Sigmoid colon (tissue), 7 donors: Measurements from ENCODE around the gene MORN1. TPM values are rescaled to one million over a fixed set of nuclear protein-coding genes. Genes with fewer than 3 reads are reported as not detected.

Experiments
- DNase-seq: peaks from one replicate; pipeline ENCODE4 v3.0.0-alpha.2; 2019
- H3K27ac ChIP-seq, 4 donors: fragments of 200-600 bp; sonication (generic); one replicate each; pipeline ENCODE4 v1.5.1; 2016 to 2019; ENCODE audit warnings: mild to moderate bottlenecking in 1 of 4
- H3K27me3 ChIP-seq, 3 donors: fragments of 200-600 bp; sonication (generic); one replicate each; pipeline ENCODE4 v1.5.1; 2019; ENCODE audit warnings: mild to moderate bottlenecking in 1 of 3
- H3K36me3 ChIP-seq, 4 donors: fragments of 200-600 bp; sonication (generic); one replicate each; pipeline ENCODE4 v1.5.1; 2016 to 2019
- H3K4me1 ChIP-seq, 4 donors: fragments of 200-600 bp; sonication (generic); one replicate each; pipeline ENCODE4 v1.5.1; 2017 to 2019
- H3K4me3 ChIP-seq, 4 donors: fragments of 200-600 bp; sonication (generic); one replicate each; pipeline ENCODE4 v1.5.1; 2017 to 2019; ENCODE audit warnings: mild to moderate bottlenecking in 2 of 4, moderate library complexity in 1 of 4
- H3K9me3 ChIP-seq, 4 donors: fragments of 200-600 bp in 3 of 4; sonication (generic) in 3 of 4; one replicate each; pipeline versions ENCODE4 v1.5.1 to v1.6.1; 2013 to 2019
- EP300 ChIP-seq, 4 donors: sonication (generic); formaldehyde crosslinking; IDR thresholded peaks; one replicate each; pipeline ENCODE4 v1.6.1; 2017; ENCODE audit warnings: antibody characterized with exemption in 4 of 4
- POLR2A ChIP-seq, 2 donors: fragments of 450-650 bp; IDR thresholded peaks; one replicate each; pipeline ENCODE4 v1.6.1; 2016; ENCODE audit warnings: antibody characterized with exemption in 2 of 2, mild to moderate bottlenecking in 2 of 2, moderate library complexity in 2 of 2
- POLR2AphosphoS5 ChIP-seq, 4 donors: sonication (generic); formaldehyde crosslinking; IDR thresholded peaks; one replicate each; pipeline ENCODE4 v1.6.1; 2017; ENCODE audit warnings: antibody characterized with exemption in 4 of 4
- WGBS, 2 donors: extraction: QIAGEN DNeasy Blood & Tissue Kit; methylation state at CpG; one replicate each; pipeline ENCODE4 v1.1.7; 2013; 5-methylcytosine and 5-hydroxymethylcytosine counted together
- intact Hi-C: fragments of 100-400 bp; cut with DNase I; formaldehyde crosslinking; loops from one replicate; pipeline ENCODE4 v1.15.1; 2023
- polyA plus RNA-seq, 3 donors: library from polyadenylated mRNA; stranded (reverse); fragments of 200-250 nt; gene quantifications; one replicate each; pipeline ENCODE4 v1.2.3, GENCODE V29; 2013
- total RNA-seq, 4 donors: library from RNA; depleted of rRNA; stranded (reverse); fragments of >200 nt; gene quantifications; one replicate each; pipeline ENCODE4 v1.1.0, GENCODE V29; 2016
- TF ChIP-seq, protein P1 (sequence below), 4 experiments: fragments of 450-650 bp in 3 of 4; fragments of 200-600 bp in 1 of 4; IDR thresholded peaks; one replicate each; pipeline ENCODE4 v1.5.1; 2016 to 2019; ENCODE audit warnings: antibody characterized with exemption in 4 of 4, mild to moderate bottlenecking in 3 of 4, moderate library complexity in 2 of 4
- donor health status: healthy with polysubstance abuse.
- donor health status: Bipolar disorder and iron deficiency.
- donor health status: healthy.

MORN1 gene
- total and polyA plus RNA-seq, 7 donors, result 2.4 to 9.1 (median 6.4) TPM

DNA sequence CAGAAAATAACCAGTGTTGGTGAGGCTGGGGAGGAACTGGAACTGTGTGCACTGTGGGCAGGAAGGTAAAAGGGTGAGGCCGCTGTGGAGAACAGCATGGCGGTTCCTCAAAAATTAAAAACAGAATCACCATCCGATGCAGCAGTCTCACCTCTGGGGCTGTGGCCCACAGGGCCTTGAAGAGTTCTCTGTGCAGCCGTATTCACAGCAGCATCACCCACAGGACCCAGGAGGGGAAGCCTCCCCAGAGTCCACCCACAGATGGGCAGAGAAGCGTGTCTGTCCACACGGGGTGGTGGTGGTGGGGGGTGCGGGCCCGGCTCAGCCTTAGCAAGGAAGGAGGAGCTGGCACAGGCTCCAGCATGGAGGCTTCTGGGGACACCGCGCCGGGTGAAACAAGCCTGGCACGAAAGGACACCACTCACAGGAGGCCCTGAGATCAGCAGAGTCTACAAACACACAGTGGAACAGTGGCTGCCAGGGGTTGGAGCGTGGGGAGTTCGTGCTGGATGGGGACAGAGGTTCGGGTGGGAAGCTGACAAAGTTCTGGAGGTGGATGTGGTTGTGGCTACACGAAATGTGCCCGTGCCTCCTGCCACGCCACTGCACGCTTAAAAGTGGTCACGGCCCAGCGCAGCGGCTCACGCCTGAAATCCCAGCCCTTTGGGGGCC lies 11.5 kb downstream of the MORN1 start:
- TF ChIP-seq POLR2AphosphoS5 (IDR thresholded peaks at IDR 0.05) (no peak), EP300 (IDR thresholded peaks at IDR 0.05) (no peak), POLR2A (IDR thresholded peaks at IDR 0.05) (no peak)
- TF ChIP-seq, protein P1, sequence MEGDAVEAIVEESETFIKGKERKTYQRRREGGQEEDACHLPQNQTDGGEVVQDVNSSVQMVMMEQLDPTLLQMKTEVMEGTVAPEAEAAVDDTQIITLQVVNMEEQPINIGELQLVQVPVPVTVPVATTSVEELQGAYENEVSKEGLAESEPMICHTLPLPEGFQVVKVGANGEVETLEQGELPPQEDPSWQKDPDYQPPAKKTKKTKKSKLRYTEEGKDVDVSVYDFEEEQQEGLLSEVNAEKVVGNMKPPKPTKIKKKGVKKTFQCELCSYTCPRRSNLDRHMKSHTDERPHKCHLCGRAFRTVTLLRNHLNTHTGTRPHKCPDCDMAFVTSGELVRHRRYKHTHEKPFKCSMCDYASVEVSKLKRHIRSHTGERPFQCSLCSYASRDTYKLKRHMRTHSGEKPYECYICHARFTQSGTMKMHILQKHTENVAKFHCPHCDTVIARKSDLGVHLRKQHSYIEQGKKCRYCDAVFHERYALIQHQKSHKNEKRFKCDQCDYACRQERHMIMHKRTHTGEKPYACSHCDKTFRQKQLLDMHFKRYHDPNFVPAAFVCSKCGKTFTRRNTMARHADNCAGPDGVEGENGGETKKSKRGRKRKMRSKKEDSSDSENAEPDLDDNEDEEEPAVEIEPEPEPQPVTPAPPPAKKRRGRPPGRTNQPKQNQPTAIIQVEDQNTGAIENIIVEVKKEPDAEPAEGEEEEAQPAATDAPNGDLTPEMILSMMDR (IDR thresholded peaks at IDR 0.05), result no peak
- H3K27ac ChIP-seq, result no peak overlapping the region
- intact Hi-C loops, result loop anchor here (5.0 kb wide), 2 partner anchors 48 to 68 kb away; no protein-coding TSS in a partner anchor
- H3K27me3 ChIP-seq, result no peaks in the 10 kb centered on the region
- H3K4me1 ChIP-seq, result peaks cover 0 to 16% (median 11%) of the 10 kb centered on the region in 4 donors
- peaks cover 0 to 6% (median 0%) of the 10 kb centered on the region in 4 donors for H3K36me3 ChIP-seq
- H3K4me3 ChIP-seq, result no peak overlapping the region
- peak; percentile 54 for DNase-seq
- WGBS, 2 donors, result 88 to 90% methylated on average over 23 of the region's 23 CpGs
- H3K9me3 ChIP-seq, result no peaks in the 10 kb centered on the region

DNA sequence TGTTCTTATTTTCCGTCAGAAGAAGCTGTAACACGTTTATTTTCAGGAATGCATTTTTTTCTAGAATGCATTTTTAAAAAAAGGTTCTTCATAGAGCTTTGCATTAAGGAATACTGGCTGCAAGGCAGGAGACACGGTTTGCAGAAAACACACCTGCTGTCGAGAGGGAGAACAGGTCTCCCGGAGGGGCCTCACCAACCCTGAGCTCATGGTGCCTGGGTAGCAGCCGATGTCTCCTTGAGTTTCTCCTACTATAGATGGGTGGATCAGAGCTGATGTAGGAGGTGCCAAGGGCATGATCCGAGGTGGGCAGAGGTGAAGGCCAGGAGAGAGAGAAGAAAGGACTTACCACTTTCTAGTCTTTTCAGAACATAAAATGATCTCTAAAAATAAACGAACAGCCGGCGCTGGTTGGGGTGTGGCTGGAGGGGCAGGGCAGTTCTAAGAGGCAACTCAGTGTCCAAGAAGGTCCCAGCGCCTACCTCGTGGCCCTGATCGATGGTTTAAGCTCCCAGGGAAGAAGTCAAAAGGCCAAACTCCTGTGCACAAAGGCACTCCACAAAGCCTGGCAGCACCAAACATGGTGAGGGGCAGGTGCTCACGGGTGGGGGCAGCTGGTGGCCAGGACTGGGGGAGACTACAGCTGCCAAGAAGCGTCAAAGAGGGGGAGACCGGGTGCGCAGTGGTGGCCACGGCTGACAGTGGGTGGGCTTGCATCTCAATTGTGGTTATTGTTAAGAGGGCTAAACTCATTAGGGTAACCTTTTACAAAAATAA lies 12.2 kb downstream of the MORN1 start:
- intact Hi-C loops, result loop anchor here (5.0 kb wide), 1 partner anchor 47 kb away; no protein-coding TSS in a partner anchor
- 56 to 79% methylated on average over 18 of the region's 18 CpGs for WGBS, 2 donors
- H3K27ac ChIP-seq, result no peak overlapping the region
- peaks cover 0 to 6% (median 0%) of the 10 kb centered on the region in 4 donors for H3K36me3 ChIP-seq
- H3K9me3 ChIP-seq, result no peaks in the 10 kb centered on the region
- H3K4me3 ChIP-seq, result no peak overlapping the region
- no peaks in the 10 kb centered on the region for H3K27me3 ChIP-seq
- TF ChIP-seq EP300 (IDR thresholded peaks at IDR 0.05) (no peak), POLR2A (IDR thresholded peaks at IDR 0.05) (no peak), POLR2AphosphoS5 (IDR thresholded peaks at IDR 0.05) (no peak)
- TF ChIP-seq, protein P1 (IDR thresholded peaks at IDR 0.05), result no peak
- peak; percentile 36 for DNase-seq
- peaks cover 0 to 16% (median 11%) of the 10 kb centered on the region in 4 donors for H3K4me1 ChIP-seq

DNA sequence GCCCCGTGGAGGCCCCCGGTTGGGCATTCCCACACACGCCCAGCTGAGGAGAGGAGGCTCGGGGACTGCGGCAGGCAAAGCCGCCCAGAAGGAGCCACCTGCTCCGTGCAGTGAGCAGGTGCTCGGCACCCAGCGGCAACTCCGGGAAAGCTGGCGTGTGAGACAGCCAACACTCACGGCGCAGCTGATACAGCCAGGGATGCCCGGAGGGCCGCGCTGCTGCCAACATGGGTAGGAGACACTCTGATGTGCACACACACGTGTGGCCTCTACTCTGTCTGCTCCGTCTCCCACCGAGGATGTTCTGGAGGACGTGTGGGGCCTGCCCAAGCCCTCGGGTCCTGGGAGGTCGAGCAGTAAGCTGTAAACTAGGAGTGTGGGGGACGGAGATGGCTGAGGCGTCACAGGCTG lies 12.9 kb downstream of the MORN1 start:
- no peaks in the 10 kb centered on the region for H3K27me3 ChIP-seq
- H3K4me1 ChIP-seq, result peaks cover 0 to 16% (median 11%) of the 10 kb centered on the region in 4 donors
- TF ChIP-seq POLR2AphosphoS5 (IDR thresholded peaks at IDR 0.05), result no peak
- TF ChIP-seq, protein P1 (IDR thresholded peaks at IDR 0.05), result no peak
- no peak for TF ChIP-seq POLR2A (IDR thresholded peaks at IDR 0.05)
- no peak for TF ChIP-seq EP300 (IDR thresholded peaks at IDR 0.05)
- DNase-seq, result peak; percentile 55
- no peak overlapping the region for H3K27ac ChIP-seq
- peaks cover 0 to 6% (median 0%) of the 10 kb centered on the region in 4 donors for H3K36me3 ChIP-seq
- WGBS, 2 donors, result 79 to 88% methylated on average over 24 of the region's 24 CpGs
- H3K4me3 ChIP-seq, result no peak overlapping the region
- intact Hi-C loops, result loop anchor here (5.0 kb wide), 1 partner anchor 46 kb away; no protein-coding TSS in a partner anchor
- no peaks in the 10 kb centered on the region for H3K9me3 ChIP-seq

DNA sequence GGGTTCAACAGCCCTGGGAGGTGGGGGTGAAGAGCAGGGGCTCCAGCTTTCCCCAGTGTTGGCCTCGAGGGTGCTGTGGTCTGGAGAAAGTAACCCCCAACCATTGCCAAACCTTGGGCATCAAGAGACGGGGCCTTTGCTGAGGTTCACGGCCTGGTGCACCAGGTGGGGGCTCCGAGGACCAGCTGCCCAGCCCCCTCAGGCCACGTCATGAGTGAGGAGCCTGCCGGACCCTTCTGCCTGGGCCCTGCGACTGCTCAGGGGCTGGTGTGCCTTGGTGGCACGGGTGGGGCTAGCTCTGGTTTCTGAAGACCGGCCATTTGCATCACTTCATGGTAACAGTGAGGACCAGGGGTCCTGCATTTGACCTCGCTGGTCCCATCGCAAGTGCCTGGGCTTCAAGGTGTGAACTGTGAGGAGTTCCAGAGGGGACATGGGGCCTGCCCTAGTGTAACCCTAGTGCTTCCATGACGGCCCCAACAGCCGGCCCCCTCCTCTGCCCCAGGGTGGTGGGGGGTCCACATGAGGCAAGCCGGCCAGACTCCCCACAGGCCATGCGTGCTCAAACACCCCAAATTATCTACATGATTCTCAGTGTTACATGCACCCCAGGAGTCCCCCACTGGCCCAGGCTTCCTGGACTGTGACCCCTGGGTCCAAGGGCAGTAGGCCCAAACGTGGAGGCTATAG lies 13.5 kb downstream of the MORN1 start:
- peaks cover 0 to 6% (median 0%) of the 10 kb centered on the region in 4 donors for H3K36me3 ChIP-seq
- H3K4me1 ChIP-seq, result peaks cover 0 to 16% (median 11%) of the 10 kb centered on the region in 4 donors
- H3K9me3 ChIP-seq, result no peaks in the 10 kb centered on the region
- TF ChIP-seq POLR2A (IDR thresholded peaks at IDR 0.05), result no peak
- peak; percentile 57 for DNase-seq
- H3K4me3 ChIP-seq, result no peak overlapping the region
- intact Hi-C loops, result loop anchor here (5.0 kb wide), 1 partner anchor 46 kb away; no protein-coding TSS in a partner anchor
- no peak overlapping the region for H3K27ac ChIP-seq
- no peaks in the 10 kb centered on the region for H3K27me3 ChIP-seq
- WGBS, 2 donors, result 79 to 87% methylated on average over 16 of the region's 16 CpGs
